NCI-H2029 (cell line): ENCODE results near the gene LTA4H.

Source experiments
- DNase-seq: peaks from one replicate; lab custom pipeline; 2025; lab: John Stamatoyannopoulos, UW

The LTA4H gene

GRCh38 chr12:96034621-96035282 lies 635 bp downstream of the LTA4H start:
- no peak for DNase-seq

- DNase-seq = no peak
These were observed 1.6 kb downstream of the LTA4H start for GRCh38 chr12:96033549-96034389.

- no peak for DNase-seq
These were observed 5.6 kb downstream of the LTA4H start for GRCh38 chr12:96029826-96030225.

- no peak for DNase-seq
These were observed 6.8 kb downstream of the LTA4H start for GRCh38 chr12:96028538-96028937.

GRCh38 chr12:96026331-96026730 lies 9.1 kb downstream of the LTA4H start:
- no peak for DNase-seq

GRCh38 chr12:96025518-96025917 lies 9.9 kb downstream of the LTA4H start:
- DNase-seq = no peak

- DNase-seq = no peak
These were observed 14.9 kb downstream of the LTA4H start for GRCh38 chr12:96020314-96021003.

- DNase-seq = no peak
These were observed 19.7 kb downstream of the LTA4H start for GRCh38 chr12:96015672-96016071.

GRCh38 chr12:96014943-96015599 lies 20.3 kb downstream of the LTA4H start:
- DNase-seq = no peak

- DNase-seq = no peak
These were observed 27.7 kb downstream of the LTA4H start for GRCh38 chr12:96007729-96008128.

- no peak for DNase-seq
These were observed 28.7 kb downstream of the LTA4H start for GRCh38 chr12:96006727-96007126.

GRCh38 chr12:96000858-96001257 lies 34.5 kb downstream of the LTA4H start:
- no peak for DNase-seq

- no peak for DNase-seq
These were observed 35.9 kb downstream of the LTA4H start for GRCh38 chr12:95999484-95999883.

GRCh38 chr12:95998611-95999286 lies 36.6 kb downstream of the LTA4H start:
- DNase-seq = peak; percentile 34

GRCh38 chr12:95997911-95998510 lies 37.4 kb downstream of the LTA4H start:
- DNase-seq = no peak

- DNase-seq = no peak
These were observed 38.1 kb downstream of the LTA4H start for GRCh38 chr12:95997276-95997675.

GRCh38 chr12:95996034-95996658 lies 39.2 kb downstream of the LTA4H start, which contains the start of gene HAL:
Gene HAL, minus strand, starts transcription at chr12:95996344. Its CDS starts 434 bp downstream, at chr12:95995910.
- DNase-seq = peak; percentile 36

- no peak for DNase-seq
These were observed 40.0 kb downstream of the LTA4H start for GRCh38 chr12:95995238-95996031.

GRCh38 chr12:95994476-95994875 lies 40.9 kb downstream of the LTA4H start:
- DNase-seq = no peak

GRCh38 chr12:95993907-95994306 lies 41.5 kb downstream of the LTA4H start:
- no peak for DNase-seq
